Right lobe of liver (tissue), 6 donors: ENCODE data around the gene PPFIBP2. TPM values are rescaled to one million over a fixed set of nuclear protein-coding genes. Genes with fewer than 3 reads are reported as not detected.

ENCODE experiments used
- ATAC-seq, 4 donors: fragments of 200-7000 bp; cut with Tn5 transposase; one replicate each; pipeline ENCODE4 v1.9.1; 2020; ENCODE audit warnings: mild to moderate bottlenecking in 4 of 4, moderate library complexity in 4 of 4
- DNase-seq, 3 donors: peaks; one replicate each; pipeline ENCODE4 v3.0.0-alpha.2; 2020
- H3K27ac ChIP-seq, 3 donors: fragments of 200-600 bp; one replicate each; pipeline ENCODE4 v1.8.0; 2022
- H3K27me3 ChIP-seq, 2 donors: fragments of 200-600 bp; one replicate each; pipeline ENCODE4 v1.8.0; 2022
- H3K36me3 ChIP-seq, 4 donors: fragments of 200-600 bp; sonication (generic) in 1 of 4; one replicate each; pipeline versions ENCODE4 v1.5.1 to v1.8.0; 2017 to 2022; ENCODE audit warnings: control low read depth in 1 of 4
- H3K4me1 ChIP-seq, 4 donors: fragments of 200-600 bp; sonication (generic) in 1 of 4; one replicate each; pipeline versions ENCODE4 v1.5.1 to v1.8.0; 2017 to 2022; ENCODE audit warnings: control low read depth in 1 of 4
- H3K4me3 ChIP-seq, 3 donors: fragments of 200-600 bp; one replicate each; pipeline ENCODE4 v1.8.0; 2022
- H3K9me3 ChIP-seq, 4 donors: fragments of 200-600 bp; sonication (generic) in 1 of 4; one replicate each; pipeline versions ENCODE4 v1.5.1 to v1.8.0; 2017 to 2022; ENCODE audit warnings: control low read depth in 1 of 4
- POLR2A ChIP-seq: fragments of 450-650 bp; IDR thresholded peaks from one replicate; pipeline ENCODE4 v1.6.1; 2017; ENCODE audit warnings: antibody characterized with exemption, mild to moderate bottlenecking
- WGBS: methylation state at CpG from one replicate; pipeline ENCODE4 v1.1.6; 2018; ENCODE audit warnings: low coverage, low lambda C conversion rate; ENCODE audit not compliant: insufficient coverage; ENCODE audit errors: missing lambda C conversion rate; 5-methylcytosine and 5-hydroxymethylcytosine counted together
- intact Hi-C, 2 donors: fragments of 100-400 bp; cut with DNase I; formaldehyde crosslinking; loops; one replicate each; pipeline versions ENCODE4 v1.11.2 to v1.14.1; 2022
- total RNA-seq, 6 experiments: library from RNA; depleted of rRNA in 2 of 6; stranded (reverse); fragments of >200 nt in 2 of 6; fragmentation: NEBNext Ultra II Directional in 3 of 6; extraction: Animal tissue kit (Norgen Biotek cat#: 25700) in 3 of 6; gene quantifications; one replicate each; pipeline versions ENCODE4 v1.1.0 to v1.2.4, GENCODE V29; 2016 to 2023
- TF ChIP-seq, protein P1 (sequence below), 4 donors: fragments of 200-600 bp in 3 of 4; fragments of 450-650 bp in 1 of 4; IDR thresholded peaks; one replicate each; pipeline versions ENCODE4 v1.5.1 to v1.8.0; 2016 to 2022; ENCODE audit warnings: antibody characterized with exemption in 4 of 4, mild to moderate bottlenecking in 2 of 4
- donor health status: DM: no; HTN: yes; CAD: no.
- donor health status: DM: no; HTN: no; CAD: no.
- donor health status: DM: no; HTN: no; CAD: no.
- donor health status: DM: no; HTN: yes; CAD: no.
- donor health status: DM: no; HTN: yes; CAD: no.

PPFIBP2 gene
- total RNA-seq, 6 experiments from 2014 or later: 25.5 to 69.3 (median 46.6) TPM

DNA sequence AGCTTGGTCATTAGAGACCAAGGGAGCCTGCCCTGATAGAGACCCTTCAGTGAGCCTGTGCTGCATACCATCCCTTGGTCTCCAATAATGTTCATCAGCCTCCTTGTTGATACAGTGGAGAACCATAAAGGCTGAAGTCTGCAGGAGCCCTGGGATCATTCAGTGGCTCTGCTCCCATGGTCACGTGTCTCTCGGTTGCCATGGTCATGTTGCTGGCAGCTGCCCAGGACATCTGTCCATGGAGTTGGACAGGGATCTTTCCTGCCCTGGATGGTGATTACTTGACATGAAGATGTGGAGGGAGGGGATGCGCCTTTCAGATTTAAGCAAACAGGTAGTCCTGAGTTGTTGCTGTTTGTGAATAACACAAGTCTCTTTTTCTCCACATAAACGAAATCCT lies 121.3 kb downstream of the PPFIBP2 start:
- DNase-seq (peak in 2 of 3 donors; percentile 42 to 70), ATAC-seq (peak in 3 of 4 donors; percentile 50 to 57 (median 56))
- Histone ChIP-seq H3K4me3 (no peak overlapping the region), H3K27ac (no peak overlapping the region), H3K4me1 (peaks cover 0 to 16% (median 9%) of the 10 kb centered on the region in 4 donors), H3K27me3 (no peaks in the 10 kb centered on the region), H3K36me3 (peaks cover 0 to 65% (median 39%) of the 10 kb centered on the region in 4 donors), H3K9me3 (no peaks in the 10 kb centered on the region)
- TF ChIP-seq POLR2A: no peak
- TF ChIP-seq, protein P1, sequence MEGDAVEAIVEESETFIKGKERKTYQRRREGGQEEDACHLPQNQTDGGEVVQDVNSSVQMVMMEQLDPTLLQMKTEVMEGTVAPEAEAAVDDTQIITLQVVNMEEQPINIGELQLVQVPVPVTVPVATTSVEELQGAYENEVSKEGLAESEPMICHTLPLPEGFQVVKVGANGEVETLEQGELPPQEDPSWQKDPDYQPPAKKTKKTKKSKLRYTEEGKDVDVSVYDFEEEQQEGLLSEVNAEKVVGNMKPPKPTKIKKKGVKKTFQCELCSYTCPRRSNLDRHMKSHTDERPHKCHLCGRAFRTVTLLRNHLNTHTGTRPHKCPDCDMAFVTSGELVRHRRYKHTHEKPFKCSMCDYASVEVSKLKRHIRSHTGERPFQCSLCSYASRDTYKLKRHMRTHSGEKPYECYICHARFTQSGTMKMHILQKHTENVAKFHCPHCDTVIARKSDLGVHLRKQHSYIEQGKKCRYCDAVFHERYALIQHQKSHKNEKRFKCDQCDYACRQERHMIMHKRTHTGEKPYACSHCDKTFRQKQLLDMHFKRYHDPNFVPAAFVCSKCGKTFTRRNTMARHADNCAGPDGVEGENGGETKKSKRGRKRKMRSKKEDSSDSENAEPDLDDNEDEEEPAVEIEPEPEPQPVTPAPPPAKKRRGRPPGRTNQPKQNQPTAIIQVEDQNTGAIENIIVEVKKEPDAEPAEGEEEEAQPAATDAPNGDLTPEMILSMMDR (IDR thresholded peaks at IDR 0.05): no peak
- WGBS: 10% methylated on average over 2 of the region's 4 CpGs
- intact Hi-C loops: no loop called here

DNA sequence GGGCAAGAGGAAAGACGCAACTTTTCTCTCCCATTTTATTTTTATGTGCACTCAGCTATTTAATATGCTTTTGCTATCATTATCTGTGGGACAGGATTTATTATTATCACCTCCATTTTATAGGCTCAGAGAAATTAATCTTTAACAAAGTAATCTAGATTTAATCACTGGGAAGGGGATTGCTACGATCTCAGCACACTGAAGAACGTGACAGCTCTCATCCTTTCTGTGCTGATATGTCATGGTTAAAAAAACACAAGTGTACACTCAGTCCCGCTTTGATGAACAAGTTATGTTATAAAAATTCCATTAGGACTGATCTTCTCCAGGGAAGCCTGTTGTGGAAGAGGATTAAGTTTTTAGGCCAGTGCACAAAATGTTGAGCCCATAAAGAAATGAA lies 121.9 kb downstream of the PPFIBP2 start:
- intact Hi-C loops: no loop called here

DNA sequence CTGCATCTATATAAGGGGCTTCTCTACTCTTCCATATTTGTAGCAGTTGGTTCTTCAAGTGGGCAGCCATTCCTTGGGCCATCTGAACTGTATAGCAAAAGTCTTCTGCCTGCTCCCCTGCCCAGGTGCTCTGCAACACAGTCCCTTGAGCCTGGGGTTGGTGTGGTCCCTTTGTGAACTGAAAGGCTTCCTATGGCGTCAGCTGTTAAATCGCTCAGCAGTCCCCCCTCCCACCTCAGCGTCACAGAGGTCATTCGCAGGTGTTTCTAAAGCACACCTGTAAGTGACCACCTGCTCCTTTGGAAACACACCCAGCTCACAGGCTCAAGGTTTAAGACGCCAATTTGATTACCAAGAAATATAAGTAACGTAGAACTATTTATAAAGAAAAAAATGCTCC lies 122.6 kb downstream of the PPFIBP2 start:
- H3K4me3 ChIP-seq: no peak overlapping the region

More for the DNA sequence above, 121.9 kb downstream of the PPFIBP2 start:
- H3K36me3 ChIP-seq: peaks cover 0 to 71% (median 39%) of the 10 kb centered on the region in 4 donors
- no peaks in the 10 kb centered on the region for H3K27me3 ChIP-seq
- H3K27ac ChIP-seq: no peak overlapping the region
- no peak for DNase-seq
- H3K9me3 ChIP-seq: no peaks in the 10 kb centered on the region
- peaks cover 0 to 11% (median 4%) of the 10 kb centered on the region in 4 donors for H3K4me1 ChIP-seq
- no peak for ATAC-seq
- 95% methylated on average over 4 of the region's 4 CpGs for WGBS
- no peak for TF ChIP-seq POLR2A
- TF ChIP-seq, protein P1 (IDR thresholded peaks at IDR 0.05): no peak
- H3K4me3 ChIP-seq: no peak overlapping the region

DNA sequence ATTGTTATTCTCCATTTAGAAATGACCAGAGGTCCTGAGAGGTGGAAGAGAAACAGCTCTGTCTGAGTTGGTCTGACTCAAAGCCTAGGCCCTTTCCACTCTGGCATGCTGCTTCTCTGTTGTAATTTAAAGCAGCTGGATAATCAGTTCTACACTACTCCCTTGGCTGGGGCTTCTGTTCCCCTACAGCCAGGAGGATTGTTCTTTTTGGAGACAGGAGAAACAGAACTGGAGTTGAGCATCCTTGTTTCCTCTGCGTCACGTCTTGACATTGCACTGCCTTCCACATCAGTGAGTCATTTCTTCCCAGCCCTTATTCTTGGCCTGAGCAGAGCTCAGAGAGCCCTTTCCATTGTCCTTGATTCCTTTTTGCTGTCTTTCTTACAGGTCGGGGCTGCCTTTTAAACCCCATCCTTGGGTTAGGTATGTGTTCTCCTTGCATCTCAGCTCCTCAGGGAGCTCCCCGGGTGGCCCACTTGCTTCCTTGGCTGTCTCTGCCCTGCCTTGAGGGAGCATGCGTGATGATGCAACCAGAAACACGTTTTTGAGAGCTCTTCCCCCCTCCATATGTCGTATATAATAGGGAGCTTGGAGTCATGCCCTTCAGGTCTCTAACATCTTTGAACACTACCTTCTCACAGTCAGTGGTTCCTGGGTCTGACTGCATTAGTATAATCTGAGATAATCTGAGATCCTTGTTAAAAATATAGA lies 123.8 kb downstream of the PPFIBP2 start:
- Histone ChIP-seq H3K4me1 (peaks cover 0 to 4% (median 0%) of the 10 kb centered on the region in 4 donors), H3K27me3 (no peaks in the 10 kb centered on the region), H3K4me3 (no peak overlapping the region), H3K36me3 (peaks cover 0 to 74% (median 37%) of the 10 kb centered on the region in 4 donors), H3K27ac (no peak overlapping the region), H3K9me3 (no peaks in the 10 kb centered on the region)
- 75% methylated on average over 7 of the region's 7 CpGs for WGBS
- no peak for DNase-seq
- TF ChIP-seq, protein P1 (IDR thresholded peaks at IDR 0.05): no peak
- no peak for TF ChIP-seq POLR2A
- intact Hi-C loops: no loop called here
- no peak for ATAC-seq

More for the DNA sequence above, 122.6 kb downstream of the PPFIBP2 start:
- Histone ChIP-seq H3K27me3 (no peaks in the 10 kb centered on the region), H3K36me3 (peaks cover 0 to 76% (median 39%) of the 10 kb centered on the region in 4 donors), H3K9me3 (no peaks in the 10 kb centered on the region), H3K4me1 (peaks cover 0 to 6% (median 0%) of the 10 kb centered on the region in 4 donors), H3K27ac (no peak overlapping the region)
- TF ChIP-seq, protein P1 (IDR thresholded peaks at IDR 0.05): no peak
- TF ChIP-seq POLR2A: no peak
- intact Hi-C loops: no loop called here
- 71% methylated on average over 5 of the region's 6 CpGs for WGBS
- ATAC-seq (no peak), DNase-seq (no peak)
